ENCODE data around the gene NPNT.
"Not testable (repeated sequence)": the region's sequence is repeated elsewhere in the genome, so short reads cannot be mapped to it uniquely, and the experiment has no call there.

The NPNT gene

GRCh38 chr4:105894660-105895582 lies at the start of gene NPNT:
NPNT (plus strand) TSS chr4:105895471; CDS start chr4:105895653, 182 bp downstream.
- no peak for DNase-seq

- DNase-seq, result no peak
Observed at GRCh38 chr4:105845559-105845958, 49.7 kb upstream of the NPNT start.

GRCh38 chr4:105848359-105848758 lies 46.9 kb upstream of the NPNT start:
- not testable (repeated sequence) for DNase-seq

GRCh38 chr4:105851196-105851595 lies 44.1 kb upstream of the NPNT start:
- DNase-seq, result no peak

- DNase-seq, result not testable (repeated sequence)
Observed at GRCh38 chr4:105852230-105852629, 43.0 kb upstream of the NPNT start.

GRCh38 chr4:105858466-105859040 lies 36.7 kb upstream of the NPNT start:
- DNase-seq, result no peak

- no peak for DNase-seq
Observed at GRCh38 chr4:105859233-105859632, 36.0 kb upstream of the NPNT start.

- no peak for DNase-seq
Observed at GRCh38 chr4:105870963-105871362, 24.3 kb upstream of the NPNT start.

GRCh38 chr4:105871997-105872396 lies 23.3 kb upstream of the NPNT start:
- no peak for DNase-seq

- DNase-seq, result no peak
Observed at GRCh38 chr4:105875233-105875632, 20.0 kb upstream of the NPNT start.

- DNase-seq, result no peak
Observed at GRCh38 chr4:105878668-105879067, 16.6 kb upstream of the NPNT start.

- DNase-seq, result no peak
Observed at GRCh38 chr4:105887508-105887907, 7.8 kb upstream of the NPNT start.

GRCh38 chr4:105895583-105896460 lies 551 bp downstream of the NPNT start:
- DNase-seq, result no peak

- no peak for DNase-seq
Observed at GRCh38 chr4:105896461-105896942, 1.2 kb downstream of the NPNT start.

GRCh38 chr4:105896984-105897775 lies 1.9 kb downstream of the NPNT start:
- no peak for DNase-seq

- no peak for DNase-seq
Observed at GRCh38 chr4:105900541-105900940, 5.3 kb downstream of the NPNT start.

- no peak for DNase-seq
Observed at GRCh38 chr4:105902550-105903262, 7.4 kb downstream of the NPNT start.

GRCh38 chr4:105909787-105910281 lies 14.6 kb downstream of the NPNT start:
- DNase-seq, result no peak

GRCh38 chr4:105911426-105911825 lies 16.2 kb downstream of the NPNT start:
- no peak for DNase-seq

- DNase-seq, result no peak
Observed at GRCh38 chr4:105912633-105913032, 17.4 kb downstream of the NPNT start.

GRCh38 chr4:105917171-105917685 lies 22.0 kb downstream of the NPNT start:
- no peak for DNase-seq

Measured in DMS79 treated with DMSO at 0.1 percent for 48 hours (cell line).